ENCODE data around the gene DOCK4. TPM values are rescaled to one million over a fixed set of nuclear protein-coding genes. Genes with fewer than 3 reads are reported as not detected.

The DOCK4 gene
- total and polyA plus RNA-seq, 2 donors from 2014 or later, result 3.2 to 38.9 TPM

- Histone ChIP-seq H3K27ac (ENCODE audit: low read depth in 2 of 2, low read length in 2 of 2) (no peak overlapping the region), H3K36me3 (ENCODE audit: control insufficient read depth in 2 of 3, insufficient read depth in 3 of 3, low read length in 3 of 3) (peaks cover 0 to 11% (median 0%) of the 10 kb centered on the region in 3 donors)
These were observed 450.8 kb downstream of the DOCK4 start for GRCh38 chr7:111755383-111755782.

DNA sequence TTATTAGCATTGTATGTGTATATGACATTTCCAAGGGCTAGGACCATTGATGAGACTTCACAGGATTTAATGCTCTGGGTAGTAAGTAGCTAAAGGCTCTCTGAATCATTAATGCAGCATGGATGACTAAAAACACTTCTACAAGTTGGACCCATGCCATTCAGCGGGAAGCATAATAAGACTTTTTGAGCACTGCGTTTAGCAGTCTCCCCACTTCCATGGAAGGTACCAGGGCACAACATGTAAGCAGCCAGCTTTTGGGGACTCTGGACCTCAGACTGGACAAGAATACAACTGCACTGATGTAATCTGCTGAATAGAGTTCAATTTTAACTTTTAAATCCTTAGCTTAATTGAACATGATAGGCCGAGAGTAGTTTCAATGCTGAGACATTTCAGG lies 452.2 kb downstream of the DOCK4 start:
- no peak for FAIRE-seq
- DNase-seq, result peak in 1 of 5 donors; percentile 51
- TF ChIP-seq, protein P1, sequence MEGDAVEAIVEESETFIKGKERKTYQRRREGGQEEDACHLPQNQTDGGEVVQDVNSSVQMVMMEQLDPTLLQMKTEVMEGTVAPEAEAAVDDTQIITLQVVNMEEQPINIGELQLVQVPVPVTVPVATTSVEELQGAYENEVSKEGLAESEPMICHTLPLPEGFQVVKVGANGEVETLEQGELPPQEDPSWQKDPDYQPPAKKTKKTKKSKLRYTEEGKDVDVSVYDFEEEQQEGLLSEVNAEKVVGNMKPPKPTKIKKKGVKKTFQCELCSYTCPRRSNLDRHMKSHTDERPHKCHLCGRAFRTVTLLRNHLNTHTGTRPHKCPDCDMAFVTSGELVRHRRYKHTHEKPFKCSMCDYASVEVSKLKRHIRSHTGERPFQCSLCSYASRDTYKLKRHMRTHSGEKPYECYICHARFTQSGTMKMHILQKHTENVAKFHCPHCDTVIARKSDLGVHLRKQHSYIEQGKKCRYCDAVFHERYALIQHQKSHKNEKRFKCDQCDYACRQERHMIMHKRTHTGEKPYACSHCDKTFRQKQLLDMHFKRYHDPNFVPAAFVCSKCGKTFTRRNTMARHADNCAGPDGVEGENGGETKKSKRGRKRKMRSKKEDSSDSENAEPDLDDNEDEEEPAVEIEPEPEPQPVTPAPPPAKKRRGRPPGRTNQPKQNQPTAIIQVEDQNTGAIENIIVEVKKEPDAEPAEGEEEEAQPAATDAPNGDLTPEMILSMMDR (IDR thresholded peaks at IDR 0.05; ENCODE audit: borderline replicate concordance, extremely low read depth, insufficient read depth), result no peak
- intact Hi-C loops (cut with DNase I), result no loop called here
- Histone ChIP-seq H3K36me3 (ENCODE audit: control insufficient read depth in 2 of 3, insufficient read depth in 3 of 3, low read length in 3 of 3) (peaks cover 0 to 11% (median 0%) of the 10 kb centered on the region in 3 donors), H3K9me3 (ENCODE audit: control insufficient read depth in 2 of 3, insufficient read depth in 1 of 3, low read length in 3 of 3) (no peaks in the 10 kb centered on the region), H3K9ac (ENCODE audit: low read length in 3 of 3) (no peak overlapping the region), H3K27ac (ENCODE audit: low read depth in 2 of 2, low read length in 2 of 2) (no peak overlapping the region), H3K4me3 (ENCODE audit: low read length in 3 of 3) (peak overlapping the region in 1 of 3 donors; percentile 14), H3K27me3 (ENCODE audit: control insufficient read depth, insufficient read depth, low read length) (no peaks in the 10 kb centered on the region), H3K4me1 (ENCODE audit: control insufficient read depth in 2 of 3, insufficient read depth in 2 of 3, low read depth in 1 of 3, low read length in 3 of 3) (peaks cover 0 to 6% (median 0%) of the 10 kb centered on the region in 3 donors)

More at GRCh38 chr7:111755383-111755782, 450.8 kb downstream of the DOCK4 start:
- FAIRE-seq (no peak), DNase-seq (no peak)
- intact Hi-C loops (cut with DNase I), result no loop called here
- peaks cover 0 to 6% (median 0%) of the 10 kb centered on the region in 3 donors for H3K4me1 ChIP-seq (ENCODE audit: control insufficient read depth in 2 of 3, insufficient read depth in 2 of 3, low read depth in 1 of 3, low read length in 3 of 3)
- TF ChIP-seq, protein P1 (IDR thresholded peaks at IDR 0.05; ENCODE audit: borderline replicate concordance, extremely low read depth, insufficient read depth), result no peak
- H3K27me3 ChIP-seq (ENCODE audit: control insufficient read depth, insufficient read depth, low read length), result no peaks in the 10 kb centered on the region
- H3K9me3 ChIP-seq (ENCODE audit: control insufficient read depth in 2 of 3, insufficient read depth in 1 of 3, low read length in 3 of 3), result no peaks in the 10 kb centered on the region
- no peak overlapping the region for H3K9ac ChIP-seq (ENCODE audit: low read length in 3 of 3)
- no peak overlapping the region for H3K4me3 ChIP-seq (ENCODE audit: low read length in 3 of 3)

- Histone ChIP-seq H3K4me1 (ENCODE audit: control insufficient read depth in 2 of 3, insufficient read depth in 2 of 3, low read depth in 1 of 3, low read length in 3 of 3) (peaks cover 0 to 6% (median 0%) of the 10 kb centered on the region in 3 donors), H3K4me3 (ENCODE audit: low read length in 3 of 3) (no peak overlapping the region), H3K36me3 (ENCODE audit: control insufficient read depth in 2 of 3, insufficient read depth in 3 of 3, low read length in 3 of 3) (no peaks in the 10 kb centered on the region), H3K9me3 (ENCODE audit: control insufficient read depth in 2 of 3, insufficient read depth in 1 of 3, low read length in 3 of 3) (no peaks in the 10 kb centered on the region), H3K9ac (ENCODE audit: low read length in 3 of 3) (no peak overlapping the region), H3K27ac (ENCODE audit: low read depth in 2 of 2, low read length in 2 of 2) (no peak overlapping the region), H3K27me3 (ENCODE audit: control insufficient read depth, insufficient read depth, low read length) (no peaks in the 10 kb centered on the region)
- intact Hi-C loops (cut with DNase I), result no loop called here
- TF ChIP-seq, protein P1 (IDR thresholded peaks at IDR 0.05; ENCODE audit: borderline replicate concordance, extremely low read depth, insufficient read depth), result peak; percentile 73
- DNase-seq (peak in 3 of 5 donors; percentile 34 to 67 (median 49)), FAIRE-seq (no peak)
These were observed 454.1 kb downstream of the DOCK4 start for GRCh38 chr7:111752022-111752582.

All from kidney (tissue), 14 donors.